BE2C (cell line): ENCODE measurements around the gene MSLN.

Source experiments
- DNase-seq: peaks from one replicate; pipeline ENCODE4 v3.0.0-alpha.2; 2020
- H3K27me3 ChIP-seq: fragments of 250-450 bp; sonication (Bioruptor Pico); 2 replicates; pipeline ENCODE4 v1.5.1; 2020; ENCODE audit warnings: mild to moderate bottlenecking
- H3K36me3 ChIP-seq: fragments of 250-450 bp; sonication (Bioruptor Pico); 2 replicates; pipeline ENCODE4 v1.5.1; 2020; ENCODE audit warnings: mild to moderate bottlenecking
- H3K4me1 ChIP-seq: fragments of 250-450 bp; sonication (Bioruptor Pico); 2 replicates; pipeline ENCODE4 v1.5.1; 2020
- H3K4me3 ChIP-seq: 2 replicates; pipeline ENCODE4 v1.5.1; 2011; ENCODE audit warnings: low read depth, low read length
- H3K9me3 ChIP-seq: fragments of 250-450 bp; sonication (Bioruptor Pico); 2 replicates; pipeline ENCODE4 v1.5.1; 2020
- TF ChIP-seq, protein P1 (sequence below): IDR thresholded peaks from 2 replicates; pipeline ENCODE4 v1.5.1; 2012; ENCODE audit warnings: mild to moderate bottlenecking, low read depth, low read length

Gene MSLN

DNA sequence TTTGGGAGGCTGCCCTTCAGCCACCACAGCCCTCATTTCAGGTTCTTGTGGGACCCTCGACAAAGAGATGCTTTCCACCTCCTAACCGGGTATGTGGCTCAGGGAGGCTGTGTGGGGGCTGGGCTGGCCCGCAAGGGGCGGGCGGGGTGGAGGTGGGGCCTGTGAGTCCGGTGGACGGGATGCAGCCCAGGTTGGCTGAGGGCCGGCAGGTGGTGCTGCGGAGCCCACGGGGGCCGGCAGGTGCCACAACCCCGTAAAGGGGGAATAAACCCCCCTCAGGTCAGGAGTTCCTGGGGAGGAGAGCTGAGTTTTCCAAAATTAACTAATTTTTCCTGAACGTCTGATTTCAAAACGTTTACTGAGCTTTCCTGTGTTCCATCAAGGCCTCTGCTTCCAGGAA lies 14.8 kb upstream of the MSLN start:
- no peaks in the 10 kb centered on the region for H3K27me3 ChIP-seq
- no peaks in the 10 kb centered on the region for H3K4me1 ChIP-seq
- no peaks in the 10 kb centered on the region for H3K36me3 ChIP-seq
- H3K4me3 ChIP-seq: no peak overlapping the region
- TF ChIP-seq, protein P1, sequence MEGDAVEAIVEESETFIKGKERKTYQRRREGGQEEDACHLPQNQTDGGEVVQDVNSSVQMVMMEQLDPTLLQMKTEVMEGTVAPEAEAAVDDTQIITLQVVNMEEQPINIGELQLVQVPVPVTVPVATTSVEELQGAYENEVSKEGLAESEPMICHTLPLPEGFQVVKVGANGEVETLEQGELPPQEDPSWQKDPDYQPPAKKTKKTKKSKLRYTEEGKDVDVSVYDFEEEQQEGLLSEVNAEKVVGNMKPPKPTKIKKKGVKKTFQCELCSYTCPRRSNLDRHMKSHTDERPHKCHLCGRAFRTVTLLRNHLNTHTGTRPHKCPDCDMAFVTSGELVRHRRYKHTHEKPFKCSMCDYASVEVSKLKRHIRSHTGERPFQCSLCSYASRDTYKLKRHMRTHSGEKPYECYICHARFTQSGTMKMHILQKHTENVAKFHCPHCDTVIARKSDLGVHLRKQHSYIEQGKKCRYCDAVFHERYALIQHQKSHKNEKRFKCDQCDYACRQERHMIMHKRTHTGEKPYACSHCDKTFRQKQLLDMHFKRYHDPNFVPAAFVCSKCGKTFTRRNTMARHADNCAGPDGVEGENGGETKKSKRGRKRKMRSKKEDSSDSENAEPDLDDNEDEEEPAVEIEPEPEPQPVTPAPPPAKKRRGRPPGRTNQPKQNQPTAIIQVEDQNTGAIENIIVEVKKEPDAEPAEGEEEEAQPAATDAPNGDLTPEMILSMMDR: peak; percentile 46
- peak; percentile 70 for DNase-seq
- H3K9me3 ChIP-seq: no peaks in the 10 kb centered on the region

GRCh38 chr16:746637-747036 lies 13.9 kb upstream of the MSLN start:
- no peaks in the 10 kb centered on the region for H3K36me3 ChIP-seq
- no peak overlapping the region for H3K4me3 ChIP-seq
- no peaks in the 10 kb centered on the region for H3K27me3 ChIP-seq
- DNase-seq: no peak
- H3K9me3 ChIP-seq: no peaks in the 10 kb centered on the region
- H3K4me1 ChIP-seq: no peaks in the 10 kb centered on the region
- TF ChIP-seq, protein P1: no peak

- Histone ChIP-seq H3K27me3 (no peaks in the 10 kb centered on the region), H3K4me3 (no peak overlapping the region)
- TF ChIP-seq, protein P1: no peak
Measured at GRCh38 chr16:747978-748746, 12.4 kb upstream of the MSLN start.

DNA sequence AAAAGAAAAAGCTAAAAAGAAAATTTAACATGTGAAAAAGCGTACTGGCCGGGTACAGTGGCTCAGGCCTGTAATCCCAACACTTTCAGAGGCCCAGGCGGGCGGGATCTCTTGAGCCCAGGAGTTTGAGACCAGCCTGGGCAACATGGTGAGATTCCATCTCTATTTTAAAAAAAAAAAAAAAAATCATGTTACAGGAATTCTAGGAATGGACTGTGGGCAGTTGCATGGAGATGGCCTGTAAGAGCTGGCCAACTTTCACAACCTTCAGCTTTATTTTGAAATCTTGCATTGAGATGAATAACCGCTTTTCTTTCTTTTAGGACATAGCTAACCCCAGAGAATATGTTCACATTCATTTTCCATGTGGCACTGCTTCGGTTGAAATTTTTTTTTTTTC lies 11.5 kb upstream of the MSLN start:
- Histone ChIP-seq H3K9me3 (no peaks in the 10 kb centered on the region), H3K4me3 (no peak overlapping the region), H3K4me1 (no peaks in the 10 kb centered on the region), H3K27me3 (no peaks in the 10 kb centered on the region), H3K36me3 (no peaks in the 10 kb centered on the region)
- DNase-seq: no peak
- TF ChIP-seq, protein P1: no peak

More at GRCh38 chr16:747978-748746, 12.4 kb upstream of the MSLN start:
- no peaks in the 10 kb centered on the region for H3K4me1 ChIP-seq
- H3K36me3 ChIP-seq: no peaks in the 10 kb centered on the region
- no peak for DNase-seq
- H3K9me3 ChIP-seq: no peaks in the 10 kb centered on the region

DNA sequence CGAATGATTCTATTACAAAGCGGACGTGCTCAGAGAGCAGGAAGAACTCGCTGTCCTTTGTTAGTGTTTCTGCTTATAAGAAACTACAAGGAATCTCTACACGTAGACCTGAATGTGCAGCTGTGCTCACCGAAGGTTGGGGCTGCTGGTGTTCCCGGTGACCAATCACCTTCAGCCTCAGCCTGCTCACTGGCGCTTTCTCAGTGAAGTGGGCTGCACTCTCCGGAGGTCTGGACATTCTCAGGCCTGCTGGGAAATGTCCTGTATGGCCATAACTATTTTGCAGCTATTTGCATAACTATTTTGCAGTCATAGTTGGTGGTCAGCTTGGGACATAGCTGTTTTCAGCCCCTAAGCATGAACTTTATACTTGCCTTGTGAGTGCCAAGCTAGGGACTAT lies 10.0 kb upstream of the MSLN start:
- TF ChIP-seq, protein P1: no peak
- DNase-seq: no peak
- Histone ChIP-seq H3K9me3 (no peaks in the 10 kb centered on the region), H3K4me3 (no peak overlapping the region), H3K36me3 (no peaks in the 10 kb centered on the region), H3K27me3 (no peaks in the 10 kb centered on the region), H3K4me1 (no peaks in the 10 kb centered on the region)
